ENCODE measurements around the gene AVPR1A.

DNA sequence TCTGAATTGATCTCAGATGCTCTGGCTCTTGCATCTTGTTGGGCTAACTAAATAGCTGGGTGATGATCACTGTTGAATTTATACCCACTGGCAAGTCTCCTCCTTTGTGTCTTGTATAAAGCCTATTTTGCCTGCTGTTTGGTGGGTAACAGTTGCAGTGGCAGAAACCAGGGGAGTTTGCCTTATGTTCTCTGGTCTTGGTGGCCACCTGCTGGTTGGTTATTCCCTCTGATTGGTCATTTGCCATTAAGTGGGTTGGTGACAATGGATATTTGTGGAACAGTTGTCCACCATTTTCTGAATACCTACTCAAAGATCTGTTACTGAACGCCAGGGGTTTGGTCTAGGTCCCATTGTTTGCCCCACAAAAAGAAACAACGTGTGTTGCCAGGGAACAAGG is 52.1 kb downstream of the AVPR1A start:
- no peak for TF ChIP-seq EZH2 (IDR thresholded peaks at IDR 0.05; ENCODE audit: low read depth)
- TF ChIP-seq, protein P1, sequence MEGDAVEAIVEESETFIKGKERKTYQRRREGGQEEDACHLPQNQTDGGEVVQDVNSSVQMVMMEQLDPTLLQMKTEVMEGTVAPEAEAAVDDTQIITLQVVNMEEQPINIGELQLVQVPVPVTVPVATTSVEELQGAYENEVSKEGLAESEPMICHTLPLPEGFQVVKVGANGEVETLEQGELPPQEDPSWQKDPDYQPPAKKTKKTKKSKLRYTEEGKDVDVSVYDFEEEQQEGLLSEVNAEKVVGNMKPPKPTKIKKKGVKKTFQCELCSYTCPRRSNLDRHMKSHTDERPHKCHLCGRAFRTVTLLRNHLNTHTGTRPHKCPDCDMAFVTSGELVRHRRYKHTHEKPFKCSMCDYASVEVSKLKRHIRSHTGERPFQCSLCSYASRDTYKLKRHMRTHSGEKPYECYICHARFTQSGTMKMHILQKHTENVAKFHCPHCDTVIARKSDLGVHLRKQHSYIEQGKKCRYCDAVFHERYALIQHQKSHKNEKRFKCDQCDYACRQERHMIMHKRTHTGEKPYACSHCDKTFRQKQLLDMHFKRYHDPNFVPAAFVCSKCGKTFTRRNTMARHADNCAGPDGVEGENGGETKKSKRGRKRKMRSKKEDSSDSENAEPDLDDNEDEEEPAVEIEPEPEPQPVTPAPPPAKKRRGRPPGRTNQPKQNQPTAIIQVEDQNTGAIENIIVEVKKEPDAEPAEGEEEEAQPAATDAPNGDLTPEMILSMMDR (conservative IDR thresholded peaks at IDR 0.05) = no peak
